MM.1S (cell line): Measurements from ENCODE around the gene PDAP1.

Experiments used
- EZH2 ChIP-seq: fragments of 300-600 bp; sonication (generic); optimal IDR thresholded peaks from 2 replicates; pipeline ENCODE3; 2017; ENCODE audit warnings: low read depth, mild to moderate bottlenecking, antibody characterized with exemption, low read length, mixed read lengths
- TF ChIP-seq, protein P1 (sequence below): fragments of 300-600 bp; sonication (generic); IDR thresholded peaks from 2 replicates; pipeline ENCODE4 v1.5.1; 2016; ENCODE audit warnings: antibody characterized with exemption, low read length, mixed read lengths

- TF ChIP-seq, protein P1, sequence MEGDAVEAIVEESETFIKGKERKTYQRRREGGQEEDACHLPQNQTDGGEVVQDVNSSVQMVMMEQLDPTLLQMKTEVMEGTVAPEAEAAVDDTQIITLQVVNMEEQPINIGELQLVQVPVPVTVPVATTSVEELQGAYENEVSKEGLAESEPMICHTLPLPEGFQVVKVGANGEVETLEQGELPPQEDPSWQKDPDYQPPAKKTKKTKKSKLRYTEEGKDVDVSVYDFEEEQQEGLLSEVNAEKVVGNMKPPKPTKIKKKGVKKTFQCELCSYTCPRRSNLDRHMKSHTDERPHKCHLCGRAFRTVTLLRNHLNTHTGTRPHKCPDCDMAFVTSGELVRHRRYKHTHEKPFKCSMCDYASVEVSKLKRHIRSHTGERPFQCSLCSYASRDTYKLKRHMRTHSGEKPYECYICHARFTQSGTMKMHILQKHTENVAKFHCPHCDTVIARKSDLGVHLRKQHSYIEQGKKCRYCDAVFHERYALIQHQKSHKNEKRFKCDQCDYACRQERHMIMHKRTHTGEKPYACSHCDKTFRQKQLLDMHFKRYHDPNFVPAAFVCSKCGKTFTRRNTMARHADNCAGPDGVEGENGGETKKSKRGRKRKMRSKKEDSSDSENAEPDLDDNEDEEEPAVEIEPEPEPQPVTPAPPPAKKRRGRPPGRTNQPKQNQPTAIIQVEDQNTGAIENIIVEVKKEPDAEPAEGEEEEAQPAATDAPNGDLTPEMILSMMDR = no peak
- TF ChIP-seq EZH2 = no peak
Measured at GRCh38 chr7:99440195-99440594, 31.8 kb upstream of the PDAP1 start.
